ENCODE measurements around the gene DNAH17. TPM values are rescaled to one million over a fixed set of nuclear protein-coding genes. Genes with fewer than 3 reads are reported as not detected.

The DNAH17 gene
- total RNA-seq, 4 donors from 2014 or later = 0.22 to 0.51 TPM; not detected in 2

DNA sequence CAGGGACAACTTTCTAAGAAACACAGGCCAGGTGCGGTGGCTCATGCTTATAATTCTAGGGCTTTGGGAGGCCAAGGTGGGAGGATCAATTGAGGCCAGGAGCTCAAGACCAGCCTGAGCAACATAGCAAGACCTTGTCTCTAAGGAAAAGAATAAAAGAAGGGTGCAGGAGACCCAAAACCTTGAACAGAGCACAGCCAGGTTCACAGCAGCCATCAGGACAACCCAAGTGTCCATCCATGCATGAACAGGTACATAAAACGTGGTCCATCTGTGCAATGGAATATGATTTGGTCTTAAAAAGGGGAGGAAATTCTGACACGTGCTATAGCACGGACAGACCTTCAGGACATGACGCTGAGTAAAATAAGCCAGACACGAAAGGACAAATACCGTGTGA, 107.8 kb downstream of the DNAH17 start:
- TF ChIP-seq, protein P1, sequence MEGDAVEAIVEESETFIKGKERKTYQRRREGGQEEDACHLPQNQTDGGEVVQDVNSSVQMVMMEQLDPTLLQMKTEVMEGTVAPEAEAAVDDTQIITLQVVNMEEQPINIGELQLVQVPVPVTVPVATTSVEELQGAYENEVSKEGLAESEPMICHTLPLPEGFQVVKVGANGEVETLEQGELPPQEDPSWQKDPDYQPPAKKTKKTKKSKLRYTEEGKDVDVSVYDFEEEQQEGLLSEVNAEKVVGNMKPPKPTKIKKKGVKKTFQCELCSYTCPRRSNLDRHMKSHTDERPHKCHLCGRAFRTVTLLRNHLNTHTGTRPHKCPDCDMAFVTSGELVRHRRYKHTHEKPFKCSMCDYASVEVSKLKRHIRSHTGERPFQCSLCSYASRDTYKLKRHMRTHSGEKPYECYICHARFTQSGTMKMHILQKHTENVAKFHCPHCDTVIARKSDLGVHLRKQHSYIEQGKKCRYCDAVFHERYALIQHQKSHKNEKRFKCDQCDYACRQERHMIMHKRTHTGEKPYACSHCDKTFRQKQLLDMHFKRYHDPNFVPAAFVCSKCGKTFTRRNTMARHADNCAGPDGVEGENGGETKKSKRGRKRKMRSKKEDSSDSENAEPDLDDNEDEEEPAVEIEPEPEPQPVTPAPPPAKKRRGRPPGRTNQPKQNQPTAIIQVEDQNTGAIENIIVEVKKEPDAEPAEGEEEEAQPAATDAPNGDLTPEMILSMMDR (IDR thresholded peaks at IDR 0.05; ENCODE audit: low read depth) = no peak

DNA sequence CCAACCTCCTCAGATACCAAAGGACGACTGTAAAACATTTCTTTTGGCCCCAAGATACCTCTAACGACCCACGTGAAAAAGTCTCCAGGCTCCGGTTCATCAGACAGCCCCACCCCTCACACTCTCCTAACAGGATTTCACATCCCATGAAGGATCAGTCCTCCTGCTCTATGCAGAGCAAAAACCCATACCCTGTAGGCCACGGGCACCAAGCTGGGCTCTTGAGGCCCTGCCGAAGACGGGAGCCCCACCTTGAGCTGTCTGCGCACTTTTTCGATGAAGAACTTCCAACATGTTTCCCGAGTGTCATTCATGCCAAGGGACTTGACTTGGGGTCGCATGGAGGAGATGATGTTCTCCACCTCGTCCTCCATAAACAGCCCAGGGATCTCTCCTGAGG, 108.8 kb downstream of the DNAH17 start:
- TF ChIP-seq, protein P1 (IDR thresholded peaks at IDR 0.05; ENCODE audit: low read depth) = no peak

DNA sequence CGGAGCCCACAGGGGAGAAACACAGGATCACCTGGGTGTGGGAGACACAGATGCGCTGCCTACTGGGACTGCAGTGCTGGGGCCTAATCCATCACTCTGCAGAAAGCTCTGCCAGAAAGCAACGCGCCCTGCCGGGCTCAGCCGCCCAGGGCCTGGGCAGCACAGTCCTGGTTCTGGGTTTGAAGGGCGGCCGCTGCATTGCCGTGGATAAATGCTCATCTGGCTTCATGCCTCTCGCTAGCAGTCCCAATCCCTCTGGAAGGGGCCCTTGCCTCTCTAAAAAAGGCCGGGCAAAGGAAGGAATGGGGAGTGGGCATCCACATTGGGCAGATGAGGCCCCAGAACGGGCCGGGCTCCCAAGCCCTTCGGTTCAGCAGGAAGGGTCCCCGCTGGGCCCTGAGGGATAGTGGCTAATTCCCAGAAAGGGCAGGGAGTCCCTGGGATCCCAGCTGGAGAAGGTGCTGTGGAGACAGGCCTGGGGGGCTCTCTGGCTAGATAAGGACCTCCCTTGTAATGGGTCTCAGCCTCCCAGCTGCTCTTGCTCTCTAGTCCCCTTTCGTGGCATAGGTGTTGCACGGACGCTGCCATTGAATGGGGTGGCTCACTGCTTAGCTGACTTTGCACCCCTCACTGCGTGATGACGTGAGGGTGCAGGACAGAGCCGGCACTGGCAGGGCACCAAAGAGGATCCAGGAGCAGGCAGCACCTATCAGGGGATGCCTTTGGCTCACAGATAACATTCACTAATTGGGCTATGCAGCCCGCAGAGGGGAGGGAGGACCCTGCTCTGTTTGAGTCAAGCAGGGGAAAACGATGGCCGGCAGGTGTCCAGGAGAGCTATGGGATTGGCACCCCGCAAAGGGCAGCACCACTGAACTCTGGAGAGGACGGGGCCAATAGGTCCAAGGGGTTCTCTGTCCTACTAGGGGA, 110.1 kb downstream of the DNAH17 start:
- TF ChIP-seq, protein P1 (IDR thresholded peaks at IDR 0.05; ENCODE audit: low read depth) = no peak

DNA sequence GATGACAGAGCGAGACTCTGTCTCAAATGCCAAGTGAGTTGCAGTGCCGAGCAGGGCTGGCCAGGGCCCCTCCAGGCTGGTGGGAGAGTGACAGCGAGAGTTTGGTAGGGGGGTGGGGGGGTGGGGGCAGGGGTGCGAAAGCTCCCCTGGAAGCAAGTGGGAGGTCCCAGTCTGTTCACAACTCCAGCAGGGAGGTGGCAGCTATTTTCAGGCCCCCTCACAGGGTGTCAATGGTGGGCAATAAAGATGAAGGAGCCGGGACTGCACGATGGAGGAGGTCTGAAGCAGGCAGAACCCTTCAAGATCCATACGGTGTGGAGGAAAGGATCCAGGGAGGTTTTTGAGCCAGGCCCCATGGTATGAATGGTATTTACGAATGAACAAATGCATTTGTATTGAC, 115.0 kb downstream of the DNAH17 start:
- TF ChIP-seq, protein P1 (IDR thresholded peaks at IDR 0.05; ENCODE audit: low read depth) = no peak

DNA sequence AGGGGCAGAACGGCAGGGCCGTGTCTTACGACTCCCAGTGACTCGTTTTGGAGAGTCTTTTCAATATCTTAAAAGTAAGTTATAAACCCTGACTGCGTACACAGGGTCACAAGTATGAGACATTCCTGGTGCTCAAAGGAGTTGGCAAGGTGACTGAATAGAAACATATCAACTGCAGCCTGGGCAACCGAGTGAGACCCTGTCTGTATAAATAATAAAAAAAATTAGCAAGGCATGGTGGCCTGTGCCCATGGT, 115.5 kb downstream of the DNAH17 start:
- TF ChIP-seq, protein P1 (IDR thresholded peaks at IDR 0.05; ENCODE audit: low read depth) = no peak

DNA sequence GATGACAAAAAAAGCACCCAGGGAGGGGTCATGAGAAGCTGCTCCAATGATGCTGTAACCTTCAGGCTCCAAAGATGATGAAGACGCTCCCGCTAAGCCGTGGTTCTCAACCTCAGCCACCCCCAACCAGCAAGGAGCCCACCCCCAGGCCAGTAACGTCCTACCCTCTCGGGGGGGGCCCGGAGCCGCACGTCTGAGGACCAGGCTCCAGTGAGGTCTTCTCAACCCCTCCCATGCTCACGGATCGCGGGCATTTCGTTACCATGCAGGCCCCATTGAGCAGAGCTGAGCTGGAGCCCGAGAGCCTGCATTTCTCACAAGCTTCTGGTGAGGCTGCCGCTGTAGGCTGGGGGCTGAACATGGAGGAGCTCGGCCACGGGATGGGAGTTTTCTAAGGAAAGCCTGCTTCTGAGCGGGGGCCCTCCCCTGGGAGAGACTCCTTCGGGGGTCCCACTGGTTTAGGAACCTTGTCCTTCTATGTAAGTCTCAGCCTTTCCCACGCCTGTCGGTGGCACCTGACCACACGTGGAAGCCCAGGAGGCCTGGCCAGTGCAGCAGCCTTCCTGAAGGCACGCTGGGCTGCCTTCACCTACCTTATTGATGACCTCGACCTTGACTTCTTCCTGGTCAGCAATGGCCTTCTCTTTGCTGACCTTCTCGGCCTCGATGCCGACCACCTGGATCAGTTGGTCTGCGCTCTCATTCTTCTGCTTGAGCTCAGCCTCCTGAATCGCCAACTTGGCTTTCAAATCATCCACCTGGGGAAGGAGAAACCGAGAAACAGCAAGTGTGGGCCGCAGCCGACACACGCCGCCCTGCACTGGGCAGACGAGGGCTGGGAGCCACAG, 116.0 kb downstream of the DNAH17 start:
- TF ChIP-seq, protein P1 (IDR thresholded peaks at IDR 0.05; ENCODE audit: low read depth) = no peak

DNA sequence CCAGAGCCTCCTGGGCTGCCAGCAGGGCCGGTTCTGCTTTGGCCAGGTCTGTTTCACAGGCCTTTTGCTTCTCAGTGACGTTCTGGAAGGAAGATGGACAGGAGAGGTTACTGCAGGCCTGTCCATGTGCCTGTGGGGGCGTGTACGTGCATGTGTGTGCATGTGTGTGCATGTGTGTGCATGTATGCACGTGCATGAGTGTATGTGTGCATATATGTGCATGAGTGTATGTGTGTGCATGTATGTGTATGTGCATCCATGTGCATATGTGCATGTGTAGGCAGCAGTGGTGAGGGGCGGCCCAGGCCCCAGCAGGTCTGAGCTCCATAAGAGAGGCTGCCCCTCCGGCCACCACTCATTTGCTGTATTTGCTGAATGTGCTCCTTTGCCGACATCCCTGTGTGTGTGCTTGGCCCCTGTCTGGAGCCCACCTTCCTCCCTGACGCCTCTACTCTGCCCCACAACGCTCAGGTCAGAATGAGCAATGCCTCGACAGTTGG, 117.0 kb downstream of the DNAH17 start:
- TF ChIP-seq, protein P1 (IDR thresholded peaks at IDR 0.05; ENCODE audit: low read depth) = no peak

Data from subcutaneous adipose tissue (tissue), 4 donors.